Muscle of leg (tissue), 11 donors: Measurements from ENCODE around the gene TNFAIP8L3. TPM values are rescaled to one million over a fixed set of nuclear protein-coding genes. Genes with fewer than 3 reads are reported as not detected.
A peak's percentile ranks its signal among the peaks of the same experiment; 100 is the strongest.

Experiments
- DNase-seq: peaks from one replicate; pipeline ENCODE4 v3.0.0; 2013
- H3K27ac ChIP-seq: one replicate; pipeline ENCODE4 v1.5.1; 2013; ENCODE audit warnings: mild to moderate bottlenecking, low read length, control low read depth
- H3K27me3 ChIP-seq: one replicate; pipeline ENCODE4 v1.6.1; 2013; ENCODE audit warnings: low read length; ENCODE audit not compliant: control insufficient read depth, insufficient read depth
- H3K36me3 ChIP-seq: one replicate; pipeline ENCODE4 v1.6.1; 2013; ENCODE audit warnings: low read length; ENCODE audit not compliant: control insufficient read depth, insufficient read depth
- H3K4me1 ChIP-seq: one replicate; pipeline ENCODE4 v1.6.1; 2013; ENCODE audit warnings: low read length; ENCODE audit not compliant: control insufficient read depth, insufficient read depth
- H3K4me3 ChIP-seq: one replicate; pipeline ENCODE4 v1.5.1; 2013; ENCODE audit warnings: low read length, control low read depth
- H3K9me3 ChIP-seq: replicated peaks from 2 replicates; pipeline ENCODE4 v1.6.1; 2013; ENCODE audit warnings: low read depth, low read length; ENCODE audit not compliant: control insufficient read depth
- WGBS: methylation state at CpG from one replicate; pipeline ENCODE4 v1.1.5; 2013; ENCODE audit warnings: missing lambda C conversion rate; ENCODE audit not compliant: insufficient coverage; 5-methylcytosine and 5-hydroxymethylcytosine counted together
- polyA plus RNA-seq, 8 donors: library from polyadenylated mRNA; unstranded; fragments of 120-200 nt; gene quantifications; one replicate each; pipeline versions ENCODE4 v1.2.1 to v1.2.3, GENCODE V29; 2013; ENCODE audit warnings: inconsistent platforms in 1 of 8, low replicate concordance in 1 of 8; ENCODE audit not compliant: insufficient read length in 8 of 8, insufficient read depth in 1 of 8
- total RNA-seq: library from RNA; stranded (reverse); fragments of 120-200 nt; gene quantifications from one replicate; pipeline ENCODE4 v1.2.4, GENCODE V29; 2013

Gene TNFAIP8L3
- total and polyA plus RNA-seq, 9 donors, result 1.1 to 2.5 (median 1.8) TPM

DNA sequence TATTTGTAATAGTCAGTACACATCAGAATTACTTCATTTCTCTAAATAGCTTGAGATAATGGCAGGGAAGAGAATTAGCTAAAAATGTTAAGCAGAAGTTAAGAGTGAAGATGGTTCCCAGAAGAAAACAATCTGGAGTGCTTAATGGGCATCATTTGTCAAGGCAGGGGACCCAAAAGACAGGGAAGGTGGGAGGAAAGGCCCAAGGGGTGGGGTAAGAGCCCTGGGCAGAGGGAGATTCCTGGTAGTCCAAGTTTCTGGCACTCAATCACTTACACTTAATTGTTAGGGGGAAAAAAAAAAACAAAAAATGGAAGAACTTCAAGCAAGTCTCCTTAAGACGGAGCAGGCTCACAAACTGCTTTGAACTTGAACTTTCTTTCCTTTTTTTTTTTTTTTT, 28.9 kb downstream of the TNFAIP8L3 start:
- no peak for DNase-seq
- WGBS, result 67% methylated on average over 1 of the region's 1 CpG
- no peaks in the 10 kb centered on the region for H3K36me3 ChIP-seq
- H3K27me3 ChIP-seq, result no peaks in the 10 kb centered on the region
- H3K4me1 ChIP-seq, result peaks cover 2% of the 10 kb centered on the region
- no peak overlapping the region for H3K4me3 ChIP-seq
- H3K9me3 ChIP-seq, result no peaks in the 10 kb centered on the region
- no peak overlapping the region for H3K27ac ChIP-seq

DNA sequence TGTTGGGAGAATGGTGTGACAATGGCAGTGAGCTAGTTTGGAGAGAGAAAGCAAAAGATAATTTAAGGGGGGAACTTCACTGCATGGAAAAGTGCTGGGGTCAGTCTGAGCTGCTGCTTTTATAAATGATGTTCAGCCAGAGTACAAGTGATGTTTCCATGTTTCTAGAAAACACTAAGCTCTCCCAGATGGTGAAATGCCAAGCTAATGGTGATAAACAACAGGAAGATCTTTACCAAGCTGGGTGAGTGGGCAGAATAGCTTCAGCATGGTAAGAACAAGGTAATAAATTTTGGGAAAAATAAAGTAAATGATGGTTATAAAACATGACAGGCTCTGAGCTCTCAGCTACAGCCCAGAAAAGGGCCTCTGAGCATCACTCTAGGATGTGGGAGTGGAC, 29.4 kb downstream of the TNFAIP8L3 start:
- Histone ChIP-seq H3K9me3 (no peaks in the 10 kb centered on the region), H3K27ac (no peak overlapping the region), H3K4me3 (no peak overlapping the region), H3K36me3 (no peaks in the 10 kb centered on the region), H3K4me1 (peaks cover 2% of the 10 kb centered on the region), H3K27me3 (no peaks in the 10 kb centered on the region)
- no peak for DNase-seq

DNA sequence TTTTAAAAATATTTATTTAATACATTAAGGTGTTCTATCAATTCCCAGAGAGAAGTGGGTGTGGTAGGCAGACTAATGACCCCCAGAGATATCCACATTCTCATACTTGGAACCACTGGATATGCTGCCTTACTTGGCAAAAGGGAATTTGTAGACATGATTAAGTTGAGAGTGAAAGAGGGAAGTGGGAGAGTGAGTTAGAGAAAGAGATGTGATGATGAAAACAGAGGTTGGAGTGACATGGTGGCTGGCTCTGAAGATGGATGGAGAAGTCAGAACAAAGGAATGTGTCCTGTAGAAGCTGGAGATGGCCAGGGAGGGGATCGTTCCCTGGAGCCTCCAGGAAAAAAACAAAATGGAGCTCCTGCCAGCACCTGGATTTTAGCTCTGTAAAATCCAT, 32.0 kb downstream of the TNFAIP8L3 start:
- WGBS, result 60% methylated on average over 1 of the region's 1 CpG
- H3K9me3 ChIP-seq, result no peaks in the 10 kb centered on the region

DNA sequence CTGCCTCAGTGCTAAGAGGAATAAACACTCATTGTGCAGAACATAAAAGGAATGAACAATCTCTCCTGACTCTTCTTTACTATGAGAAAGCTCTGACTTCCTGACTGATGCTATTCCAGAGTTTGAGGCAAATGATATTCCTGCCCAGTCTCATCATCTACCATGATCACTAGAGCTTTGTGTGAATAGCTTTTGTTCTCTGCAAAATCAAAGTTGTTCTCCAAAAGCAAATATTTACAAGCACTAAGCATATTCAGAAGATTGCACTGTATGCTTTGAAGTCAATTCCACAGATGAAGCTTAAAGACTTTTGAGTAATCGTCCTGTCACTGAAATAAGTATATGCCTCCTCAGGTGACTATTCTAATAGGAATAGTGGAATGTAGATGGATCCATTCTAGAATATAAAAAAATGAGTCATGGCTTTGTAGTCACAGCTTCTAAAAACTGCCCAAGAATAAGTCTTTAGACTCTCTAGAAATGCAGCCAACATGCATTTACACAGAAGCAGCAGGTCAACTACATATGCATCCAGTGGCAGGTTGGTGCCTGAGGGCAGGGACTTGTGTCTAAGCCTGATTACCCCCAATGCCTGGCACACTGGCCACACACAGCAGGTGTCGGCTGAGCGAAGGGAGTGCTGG, 34.6 kb downstream of the TNFAIP8L3 start:
- H3K4me3 ChIP-seq, result no peak overlapping the region
- no peaks in the 10 kb centered on the region for H3K9me3 ChIP-seq
- no peak overlapping the region for H3K27ac ChIP-seq
- no peaks in the 10 kb centered on the region for H3K36me3 ChIP-seq
- H3K27me3 ChIP-seq, result no peaks in the 10 kb centered on the region
- no peaks in the 10 kb centered on the region for H3K4me1 ChIP-seq
- no CpG with 5 or more reads among the region's 3 CpGs for WGBS
- no peak for DNase-seq

More for the DNA sequence above, 32.0 kb downstream of the TNFAIP8L3 start:
- no peak for DNase-seq
- no peaks in the 10 kb centered on the region for H3K36me3 ChIP-seq
- H3K4me3 ChIP-seq, result no peak overlapping the region
- no peaks in the 10 kb centered on the region for H3K27me3 ChIP-seq
- H3K4me1 ChIP-seq, result peaks cover 2% of the 10 kb centered on the region
- H3K27ac ChIP-seq, result no peak overlapping the region

DNA sequence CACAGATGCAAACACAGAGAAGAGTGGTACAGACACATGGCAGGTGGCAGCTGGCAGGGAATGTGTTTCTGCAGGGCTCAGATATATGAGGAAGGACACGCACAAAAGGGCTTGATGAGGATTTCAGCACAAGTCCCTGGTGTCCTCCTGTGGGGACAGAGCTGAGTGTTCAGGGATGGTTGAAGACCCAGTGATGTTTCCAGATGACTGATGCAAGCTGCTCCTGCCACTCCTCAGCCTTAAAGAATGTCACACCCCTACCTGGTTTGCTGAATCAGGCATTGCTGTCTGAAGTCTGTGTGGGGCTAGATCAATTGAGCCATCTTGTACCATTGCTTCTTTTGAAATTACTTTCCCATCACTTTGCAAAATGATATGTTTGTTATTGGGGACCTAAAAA, 40.2 kb downstream of the TNFAIP8L3 start:
- no peaks in the 10 kb centered on the region for H3K27me3 ChIP-seq
- no peak for DNase-seq
- H3K4me1 ChIP-seq, result peaks cover 11% of the 10 kb centered on the region
- H3K9me3 ChIP-seq, result no peaks in the 10 kb centered on the region
- H3K27ac ChIP-seq, result no peak overlapping the region
- no CpG with 5 or more reads among the region's 1 CpG for WGBS
- H3K36me3 ChIP-seq, result no peaks in the 10 kb centered on the region
- H3K4me3 ChIP-seq, result no peak overlapping the region

DNA sequence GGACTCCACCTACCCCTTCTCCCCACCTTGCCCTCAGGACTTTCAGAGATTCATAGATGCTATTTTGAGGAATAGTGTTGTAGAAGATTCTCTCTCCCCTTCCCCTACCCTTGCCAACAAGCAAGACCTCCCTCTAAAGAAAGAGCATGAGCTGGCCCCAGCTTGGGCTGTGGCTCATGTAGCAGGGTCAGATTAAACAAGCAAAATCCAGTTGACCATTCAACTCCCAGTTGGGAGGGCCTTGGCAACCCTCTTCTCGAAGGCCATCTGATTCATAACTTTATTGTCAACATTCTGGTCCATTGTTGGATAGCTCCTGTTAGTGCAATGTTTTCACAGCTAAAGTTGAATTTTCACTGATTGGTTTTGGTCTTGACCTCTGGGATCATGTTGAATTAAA, 41.1 kb downstream of the TNFAIP8L3 start:
- peaks cover 11% of the 10 kb centered on the region for H3K4me1 ChIP-seq
- H3K4me3 ChIP-seq, result no peak overlapping the region
- no peaks in the 10 kb centered on the region for H3K9me3 ChIP-seq
- DNase-seq, result no peak
- WGBS, result no CpG with 5 or more reads among the region's 1 CpG
- H3K36me3 ChIP-seq, result no peaks in the 10 kb centered on the region
- H3K27me3 ChIP-seq, result no peaks in the 10 kb centered on the region
- no peak overlapping the region for H3K27ac ChIP-seq

DNA sequence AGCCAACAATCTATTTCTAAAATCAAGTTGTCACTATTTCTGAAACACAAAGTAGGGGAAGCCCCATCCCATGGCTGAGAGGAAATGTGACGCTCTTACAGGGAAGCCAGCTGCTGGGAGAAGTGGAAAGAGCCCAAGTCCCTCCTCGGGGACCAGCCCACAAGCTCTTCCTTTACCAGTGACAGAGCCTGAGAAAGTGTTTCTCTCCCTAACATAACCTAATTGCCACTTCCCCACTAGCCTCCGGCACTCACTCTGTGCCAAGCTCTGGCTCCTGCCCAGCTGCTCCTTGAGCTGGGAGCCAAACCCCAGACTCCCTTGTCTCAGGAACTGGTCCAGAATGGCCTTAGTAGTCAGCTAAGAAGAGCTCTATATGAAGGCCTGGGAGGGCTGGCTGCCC, 42.9 kb downstream of the TNFAIP8L3 start:
- Histone ChIP-seq H3K4me3 (no peak overlapping the region), H3K4me1 (peaks cover 19% of the 10 kb centered on the region), H3K27ac (peak overlapping the region; percentile 66), H3K27me3 (no peaks in the 10 kb centered on the region), H3K9me3 (no peaks in the 10 kb centered on the region), H3K36me3 (no peaks in the 10 kb centered on the region)
- peak; percentile 90 for DNase-seq
- WGBS, result no CpG with 5 or more reads among the region's 3 CpGs

DNA sequence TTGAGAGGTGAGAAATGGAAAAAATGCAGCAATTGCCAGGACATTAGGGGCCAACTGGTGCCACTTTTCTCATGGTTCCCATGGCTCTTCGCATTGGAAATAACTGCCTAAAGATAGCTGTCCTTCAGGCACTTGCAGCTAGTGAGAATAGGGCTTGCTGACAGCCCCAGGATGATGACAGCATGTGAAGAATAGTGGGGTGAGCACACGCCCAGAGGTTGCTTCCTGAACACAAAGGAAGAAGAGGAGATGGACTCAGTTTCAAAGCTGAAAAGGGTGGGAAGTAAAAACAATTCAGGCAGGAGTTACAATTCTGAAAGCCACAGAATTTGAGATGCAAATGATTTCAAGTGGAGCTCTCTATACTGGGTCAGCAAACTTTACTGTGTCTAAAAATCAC, 45.6 kb downstream of the TNFAIP8L3 start:
- DNase-seq, result no peak
- WGBS, result 73% methylated on average over 2 of the region's 2 CpGs
- Histone ChIP-seq H3K9me3 (no peaks in the 10 kb centered on the region), H3K4me3 (no peak overlapping the region), H3K4me1 (peaks cover 19% of the 10 kb centered on the region), H3K36me3 (no peaks in the 10 kb centered on the region), H3K27ac (no peak overlapping the region), H3K27me3 (no peaks in the 10 kb centered on the region)

DNA sequence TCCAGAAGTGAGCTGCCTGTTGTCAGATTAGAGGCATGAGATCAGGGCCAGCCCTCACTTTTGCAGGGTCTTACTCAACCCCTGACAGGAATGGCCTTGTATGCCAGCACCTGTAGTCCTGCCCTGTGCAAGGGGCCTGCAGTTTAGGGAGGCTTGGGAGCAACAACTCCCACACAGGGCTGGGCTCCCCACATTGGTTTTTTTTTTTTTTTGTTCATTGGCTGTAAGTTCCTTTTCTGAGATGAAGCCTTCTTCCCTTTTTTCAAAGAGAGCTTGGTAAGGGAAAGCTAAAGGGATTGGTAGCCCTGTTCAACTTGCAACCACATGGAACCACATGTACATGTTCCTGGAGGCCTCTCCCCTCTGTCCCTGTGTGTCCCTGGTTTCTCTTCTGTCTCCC, 46.4 kb downstream of the TNFAIP8L3 start:
- H3K36me3 ChIP-seq, result no peaks in the 10 kb centered on the region
- no peaks in the 10 kb centered on the region for H3K27me3 ChIP-seq
- H3K4me1 ChIP-seq, result peaks cover 19% of the 10 kb centered on the region
- H3K4me3 ChIP-seq, result no peak overlapping the region
- DNase-seq, result no peak
- no peak overlapping the region for H3K27ac ChIP-seq
- no peaks in the 10 kb centered on the region for H3K9me3 ChIP-seq

DNA sequence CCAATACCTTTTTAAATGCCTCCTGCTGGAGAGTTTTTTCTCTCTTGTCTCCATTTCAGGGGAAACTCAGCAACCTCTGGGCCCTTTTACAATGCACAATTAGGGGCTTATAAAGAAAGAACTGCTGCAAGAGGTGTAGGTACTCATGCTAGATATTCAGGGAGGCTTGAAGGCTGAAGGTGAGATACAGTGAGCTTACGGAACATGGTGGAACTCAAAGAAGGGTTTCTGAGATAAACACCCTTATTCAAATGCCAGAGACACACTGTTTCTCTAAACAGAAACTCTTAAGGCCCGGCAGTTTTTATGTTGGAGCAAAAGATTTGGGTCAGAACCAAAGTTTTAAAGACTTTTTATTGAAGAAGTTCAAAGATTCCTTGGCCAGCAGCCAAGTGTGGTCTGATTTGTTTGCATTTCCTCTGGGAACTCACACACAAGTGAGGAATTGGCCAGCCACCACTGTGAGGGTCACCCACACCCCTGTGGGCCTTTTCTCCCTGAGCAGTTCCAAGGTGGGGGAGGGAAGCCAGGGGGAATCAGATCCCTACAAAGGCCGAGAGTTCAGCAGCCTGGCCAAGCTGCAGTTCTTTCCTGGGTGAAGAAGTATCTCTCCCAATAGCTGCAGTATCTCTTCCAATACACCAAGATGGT, 47.8 kb downstream of the TNFAIP8L3 start:
- no CpG with 5 or more reads among the region's 3 CpGs for WGBS
- peaks cover 14% of the 10 kb centered on the region for H3K4me1 ChIP-seq
- no peak overlapping the region for H3K4me3 ChIP-seq
- no peak overlapping the region for H3K27ac ChIP-seq
- DNase-seq, result peak; percentile 52
- no peaks in the 10 kb centered on the region for H3K36me3 ChIP-seq
- H3K9me3 ChIP-seq, result no peaks in the 10 kb centered on the region
- no peaks in the 10 kb centered on the region for H3K27me3 ChIP-seq

DNA sequence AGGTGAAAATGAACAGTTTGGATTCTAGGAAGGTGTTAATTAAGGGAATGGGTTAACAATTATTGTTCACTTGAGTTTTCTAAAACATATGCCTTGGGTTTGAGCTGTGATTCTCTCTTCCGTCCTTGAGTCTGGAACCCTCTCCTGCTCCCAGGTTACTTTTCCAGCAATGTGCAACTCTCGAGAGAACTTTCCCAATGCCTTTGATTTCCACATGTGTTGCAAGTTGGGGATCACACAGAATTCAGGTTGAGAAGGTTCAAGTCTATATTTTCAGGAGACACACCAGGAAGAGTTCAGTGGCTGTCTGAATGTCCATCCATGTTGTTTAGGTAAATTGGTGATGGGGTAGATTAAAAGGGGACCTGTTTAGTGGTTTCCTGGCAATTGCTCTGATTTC, 48.7 kb downstream of the TNFAIP8L3 start:
- no CpG with 5 or more reads among the region's 2 CpGs for WGBS
- DNase-seq, result no peak
- Histone ChIP-seq H3K4me1 (peaks cover 8% of the 10 kb centered on the region), H3K9me3 (no peaks in the 10 kb centered on the region), H3K27me3 (no peaks in the 10 kb centered on the region), H3K4me3 (no peak overlapping the region), H3K27ac (no peak overlapping the region), H3K36me3 (no peaks in the 10 kb centered on the region)
